Tibial nerve (tissue), 4 donors: ENCODE data around the gene SELL. TPM values are rescaled to one million over a fixed set of nuclear protein-coding genes. Genes with fewer than 3 reads are reported as not detected.

Experiments used
- DNase-seq, 2 donors: peaks; one replicate each; pipeline ENCODE4 v3.0.0-alpha.2; 2019; ENCODE audit warnings: low spot score in 2 of 2
- H3K27ac ChIP-seq, 4 donors: fragments of 200-600 bp; sonication (generic) in 3 of 4; one replicate each; pipeline ENCODE4 v1.5.1; 2017 to 2019; ENCODE audit warnings: mild to moderate bottlenecking in 1 of 4
- H3K27me3 ChIP-seq, 2 donors: fragments of 200-600 bp; sonication (generic) in 1 of 2; one replicate each; pipeline versions ENCODE4 v1.5.1 to v1.6.0; 2017 to 2019
- H3K36me3 ChIP-seq, 3 donors: fragments of 200-600 bp; sonication (generic); one replicate each; pipeline ENCODE4 v1.5.1; 2018 to 2019
- H3K4me1 ChIP-seq, 4 donors: fragments of 200-600 bp; sonication (generic) in 3 of 4; one replicate each; pipeline ENCODE4 v1.5.1; 2017 to 2019
- H3K4me3 ChIP-seq, 4 donors: fragments of 200-600 bp; sonication (generic) in 3 of 4; one replicate each; pipeline ENCODE4 v1.5.1; 2017 to 2019; ENCODE audit warnings: mild to moderate bottlenecking in 1 of 4, moderate library complexity in 1 of 4
- H3K9me3 ChIP-seq, 4 donors: fragments of 200-600 bp; sonication (generic) in 3 of 4; one replicate each; pipeline ENCODE4 v1.5.1; 2017 to 2019
- CTCF ChIP-seq, 5 experiments: fragments of 200-600 bp in 3 of 5; fragments of 450-650 bp in 2 of 5; sonication (generic) in 3 of 5; IDR thresholded peaks; one replicate each; pipeline ENCODE4 v1.5.1; 2016 to 2019; ENCODE audit warnings: antibody characterized with exemption in 5 of 5, mild to moderate bottlenecking in 3 of 5, moderate library complexity in 2 of 5
- EP300 ChIP-seq, 2 donors: sonication (generic); formaldehyde crosslinking; IDR thresholded peaks; one replicate each; pipeline ENCODE4 v1.6.1; 2017; ENCODE audit warnings: antibody characterized with exemption in 2 of 2, mild to moderate bottlenecking in 1 of 2
- POLR2A ChIP-seq, 2 donors: fragments of 450-650 bp; IDR thresholded peaks; one replicate each; pipeline ENCODE4 v1.6.1; 2017; ENCODE audit warnings: antibody characterized with exemption in 2 of 2, mild to moderate bottlenecking in 2 of 2, moderate library complexity in 2 of 2
- WGBS, 2 donors: methylation state at CpG; one replicate each; pipeline ENCODE4 v1.1.5; 2018; 5-methylcytosine and 5-hydroxymethylcytosine counted together
- total RNA-seq, 4 donors: library from RNA; depleted of rRNA; stranded (reverse); fragments of >200 nt; gene quantifications; one replicate each; pipeline ENCODE4 v1.1.0, GENCODE V29; 2016

Gene SELL
- total RNA-seq, 4 donors from 2014 or later: 2.1 to 5.0 (median 3.4) TPM

- no peaks in the 10 kb centered on the region for H3K9me3 ChIP-seq
- H3K27me3 ChIP-seq: no peaks in the 10 kb centered on the region
- H3K36me3 ChIP-seq: no peaks in the 10 kb centered on the region
- no peak overlapping the region for H3K27ac ChIP-seq
- peaks cover 0 to 4% (median 0%) of the 10 kb centered on the region in 4 donors for H3K4me1 ChIP-seq
- no peak overlapping the region for H3K4me3 ChIP-seq
- DNase-seq: no peak
- no peak for TF ChIP-seq CTCF (IDR thresholded peaks at IDR 0.05)
- TF ChIP-seq POLR2A (IDR thresholded peaks at IDR 0.05): no peak
- no peak for TF ChIP-seq EP300 (IDR thresholded peaks at IDR 0.05)
Measured at GRCh38 chr1:169729991-169730390, 18.6 kb upstream of the SELL start.

- WGBS, 2 donors: 84 to 88% methylated on average over 6 of the region's 6 CpGs
- no peaks in the 10 kb centered on the region for H3K36me3 ChIP-seq
- no peak overlapping the region for H3K27ac ChIP-seq
- TF ChIP-seq CTCF (IDR thresholded peaks at IDR 0.05) (no peak), EP300 (IDR thresholded peaks at IDR 0.05) (no peak), POLR2A (IDR thresholded peaks at IDR 0.05) (no peak)
- H3K4me3 ChIP-seq: no peak overlapping the region
- peaks cover 0 to 17% (median 0%) of the 10 kb centered on the region in 4 donors for H3K4me1 ChIP-seq
- DNase-seq: no peak
- H3K27me3 ChIP-seq: no peaks in the 10 kb centered on the region
- no peaks in the 10 kb centered on the region for H3K9me3 ChIP-seq
Measured at GRCh38 chr1:169727307-169727706, 15.9 kb upstream of the SELL start.

GRCh38 chr1:169726851-169727250 is 15.4 kb upstream of the SELL start:
- no peak for DNase-seq
- Histone ChIP-seq H3K27me3 (no peaks in the 10 kb centered on the region), H3K4me3 (no peak overlapping the region), H3K4me1 (peaks cover 0 to 17% (median 0%) of the 10 kb centered on the region in 4 donors), H3K36me3 (no peaks in the 10 kb centered on the region), H3K27ac (no peak overlapping the region), H3K9me3 (no peaks in the 10 kb centered on the region)
- TF ChIP-seq CTCF (IDR thresholded peaks at IDR 0.05): no peak
- TF ChIP-seq POLR2A (IDR thresholded peaks at IDR 0.05): no peak
- TF ChIP-seq EP300 (IDR thresholded peaks at IDR 0.05): no peak
- WGBS, 2 donors: 87 to 91% methylated on average over 3 of the region's 3 CpGs

- H3K27me3 ChIP-seq: no peaks in the 10 kb centered on the region
- no peak overlapping the region for H3K27ac ChIP-seq
- no peaks in the 10 kb centered on the region for H3K9me3 ChIP-seq
- WGBS, 2 donors: 56 to 65% methylated on average over 3 of the region's 3 CpGs
- no peak overlapping the region for H3K4me3 ChIP-seq
- peaks cover 0 to 17% (median 0%) of the 10 kb centered on the region in 4 donors for H3K4me1 ChIP-seq
- no peak for DNase-seq
- H3K36me3 ChIP-seq: no peaks in the 10 kb centered on the region
- no peak for TF ChIP-seq CTCF (IDR thresholded peaks at IDR 0.05)
- no peak for TF ChIP-seq POLR2A (IDR thresholded peaks at IDR 0.05)
- TF ChIP-seq EP300 (IDR thresholded peaks at IDR 0.05): no peak
Measured at GRCh38 chr1:169725930-169726329, 14.5 kb upstream of the SELL start.

GRCh38 chr1:169724168-169724567 is 12.7 kb upstream of the SELL start:
- WGBS, 2 donors: 35 to 43% methylated on average over 4 of the region's 4 CpGs
- H3K27me3 ChIP-seq: no peaks in the 10 kb centered on the region
- no peaks in the 10 kb centered on the region for H3K36me3 ChIP-seq
- TF ChIP-seq POLR2A (IDR thresholded peaks at IDR 0.05) (no peak), CTCF (IDR thresholded peaks at IDR 0.05) (no peak), EP300 (IDR thresholded peaks at IDR 0.05) (peak in 1 of 2 donors; percentile 47)
- no peaks in the 10 kb centered on the region for H3K9me3 ChIP-seq
- H3K4me1 ChIP-seq: peaks cover 0 to 17% (median 0%) of the 10 kb centered on the region in 4 donors
- H3K4me3 ChIP-seq: no peak overlapping the region
- DNase-seq: no peak
- peak overlapping the region in 2 of 4 donors; percentile 24 to 50 for H3K27ac ChIP-seq
